ENCODE measurements around the gene KBTBD8.

The KBTBD8 gene, protein sequence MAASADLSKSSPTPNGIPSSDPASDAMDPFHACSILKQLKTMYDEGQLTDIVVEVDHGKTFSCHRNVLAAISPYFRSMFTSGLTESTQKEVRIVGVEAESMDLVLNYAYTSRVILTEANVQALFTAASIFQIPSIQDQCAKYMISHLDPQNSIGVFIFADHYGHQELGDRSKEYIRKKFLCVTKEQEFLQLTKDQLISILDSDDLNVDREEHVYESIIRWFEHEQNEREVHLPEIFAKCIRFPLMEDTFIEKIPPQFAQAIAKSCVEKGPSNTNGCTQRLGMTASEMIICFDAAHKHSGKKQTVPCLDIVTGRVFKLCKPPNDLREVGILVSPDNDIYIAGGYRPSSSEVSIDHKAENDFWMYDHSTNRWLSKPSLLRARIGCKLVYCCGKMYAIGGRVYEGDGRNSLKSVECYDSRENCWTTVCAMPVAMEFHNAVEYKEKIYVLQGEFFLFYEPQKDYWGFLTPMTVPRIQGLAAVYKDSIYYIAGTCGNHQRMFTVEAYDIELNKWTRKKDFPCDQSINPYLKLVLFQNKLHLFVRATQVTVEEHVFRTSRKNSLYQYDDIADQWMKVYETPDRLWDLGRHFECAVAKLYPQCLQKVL

DNA sequence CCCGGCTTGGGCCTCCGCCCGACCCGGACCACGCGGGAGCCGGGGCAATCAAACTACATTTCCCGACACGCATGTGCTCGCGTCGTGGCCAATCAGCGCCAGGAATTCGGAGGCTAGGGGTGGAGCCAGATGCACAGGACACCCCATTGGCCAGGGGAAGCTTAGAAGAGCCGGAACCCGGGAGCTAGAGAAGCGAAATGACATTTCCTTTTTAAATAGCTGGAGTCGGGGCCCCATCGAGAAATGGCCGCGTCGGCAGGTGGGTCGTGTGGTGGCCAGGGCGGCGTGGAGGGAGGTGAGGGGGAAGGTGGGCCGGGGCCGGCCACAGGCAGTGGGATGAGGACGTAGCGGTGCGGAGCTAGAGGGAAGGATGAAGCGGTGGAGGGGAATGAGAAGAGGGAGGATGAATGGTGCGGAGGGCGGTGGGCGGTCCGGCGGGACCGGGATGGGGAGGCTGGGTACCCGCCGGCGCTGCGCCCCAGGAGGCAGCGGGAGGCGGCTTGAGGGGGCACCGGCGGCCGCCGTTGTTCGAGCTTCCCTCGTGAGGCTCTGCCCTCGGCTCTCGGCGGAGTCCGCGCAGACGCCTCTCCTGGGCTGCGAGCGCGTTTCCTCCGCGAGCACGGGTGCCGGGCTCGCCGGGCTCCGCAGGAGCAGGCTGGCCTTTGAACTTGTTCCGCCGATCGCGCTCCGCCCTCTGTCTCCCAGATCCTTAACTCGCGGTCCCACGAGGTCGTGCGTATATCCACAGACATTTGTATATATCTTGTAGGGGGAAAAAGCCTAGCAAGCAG lies at the start of gene KBTBD8:
KBTBD8 (plus strand) TSS at position 195 of the 791 bp plus-strand sequence; CDS start at position 244, 49 bp downstream.
- peak within 1 kb of the TSS; percentile 79 for H3K4me3 ChIP-seq (ENCODE audit: low read length)
- DNase-seq (ENCODE audit: low read depth): peak; percentile 95
- TF ChIP-seq, protein P1, sequence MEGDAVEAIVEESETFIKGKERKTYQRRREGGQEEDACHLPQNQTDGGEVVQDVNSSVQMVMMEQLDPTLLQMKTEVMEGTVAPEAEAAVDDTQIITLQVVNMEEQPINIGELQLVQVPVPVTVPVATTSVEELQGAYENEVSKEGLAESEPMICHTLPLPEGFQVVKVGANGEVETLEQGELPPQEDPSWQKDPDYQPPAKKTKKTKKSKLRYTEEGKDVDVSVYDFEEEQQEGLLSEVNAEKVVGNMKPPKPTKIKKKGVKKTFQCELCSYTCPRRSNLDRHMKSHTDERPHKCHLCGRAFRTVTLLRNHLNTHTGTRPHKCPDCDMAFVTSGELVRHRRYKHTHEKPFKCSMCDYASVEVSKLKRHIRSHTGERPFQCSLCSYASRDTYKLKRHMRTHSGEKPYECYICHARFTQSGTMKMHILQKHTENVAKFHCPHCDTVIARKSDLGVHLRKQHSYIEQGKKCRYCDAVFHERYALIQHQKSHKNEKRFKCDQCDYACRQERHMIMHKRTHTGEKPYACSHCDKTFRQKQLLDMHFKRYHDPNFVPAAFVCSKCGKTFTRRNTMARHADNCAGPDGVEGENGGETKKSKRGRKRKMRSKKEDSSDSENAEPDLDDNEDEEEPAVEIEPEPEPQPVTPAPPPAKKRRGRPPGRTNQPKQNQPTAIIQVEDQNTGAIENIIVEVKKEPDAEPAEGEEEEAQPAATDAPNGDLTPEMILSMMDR (conservative IDR thresholded peaks at IDR 0.05; ENCODE audit: low read depth, low read length): no peak

DNA sequence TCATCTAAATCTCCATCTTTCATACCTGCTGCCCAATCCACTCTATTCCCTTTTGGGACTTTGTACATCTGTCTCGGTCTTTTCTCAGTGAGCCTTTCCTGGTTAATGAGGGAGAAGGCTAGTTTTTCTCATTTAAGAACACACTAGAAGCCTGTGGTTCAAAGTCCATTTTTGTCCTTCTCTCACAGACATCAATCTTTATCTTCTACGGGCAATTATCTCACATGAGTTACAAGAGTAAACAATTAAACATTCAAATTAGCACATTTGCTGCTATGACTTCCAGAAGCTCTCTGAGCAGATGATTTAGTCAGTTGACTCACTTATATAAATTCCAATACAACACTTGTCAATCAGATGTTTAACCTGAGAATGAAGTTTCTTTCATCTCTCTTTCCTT lies 49.3 kb upstream of the KBTBD8 start:
- TF ChIP-seq, protein P1 (conservative IDR thresholded peaks at IDR 0.05; ENCODE audit: low read depth, low read length): no peak
- no peak overlapping the region for H3K4me3 ChIP-seq (ENCODE audit: low read length)
- no peak for DNase-seq (ENCODE audit: low read depth)

DNA sequence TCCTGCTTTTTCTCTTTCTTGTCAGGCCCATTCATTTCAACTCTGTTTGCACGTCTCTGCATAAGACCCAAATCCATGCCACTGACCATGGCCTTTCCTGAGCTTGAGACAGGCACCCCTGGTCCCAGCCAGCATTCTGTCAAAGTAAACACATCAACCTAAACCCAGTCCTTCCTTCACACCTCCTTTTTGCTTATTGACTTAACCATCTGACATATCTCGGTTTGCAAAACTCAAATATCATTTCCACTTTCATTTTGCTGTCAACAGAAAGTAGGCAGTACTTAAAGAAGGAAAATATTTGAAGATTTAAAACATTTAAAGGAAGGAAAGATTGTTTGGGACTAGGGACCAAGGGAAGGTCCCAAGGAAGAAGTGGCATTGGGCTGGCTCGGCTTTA lies 48.2 kb upstream of the KBTBD8 start:
- H3K4me3 ChIP-seq (ENCODE audit: low read length): no peak overlapping the region
- TF ChIP-seq, protein P1 (conservative IDR thresholded peaks at IDR 0.05; ENCODE audit: low read depth, low read length): no peak
- no peak for DNase-seq (ENCODE audit: low read depth)

DNA sequence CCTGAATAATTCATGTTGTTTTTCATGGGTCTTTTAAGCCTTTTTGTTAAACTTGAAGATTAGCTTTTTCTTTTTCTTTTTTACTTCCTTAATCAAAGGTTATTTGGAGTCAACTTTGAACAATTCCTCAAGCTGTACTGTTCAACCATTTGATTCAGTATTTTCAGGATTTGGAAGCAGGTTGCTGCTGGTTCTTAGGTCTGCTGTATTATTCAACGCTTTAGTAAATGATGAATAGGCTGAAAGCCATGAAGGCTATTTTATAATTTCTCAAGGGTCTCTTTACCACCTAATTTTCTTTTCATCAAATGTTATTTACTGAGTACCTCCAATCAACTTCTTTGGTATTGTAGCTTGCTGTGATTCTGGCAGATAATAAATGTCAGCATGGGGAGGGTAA lies 45.8 kb upstream of the KBTBD8 start:
- TF ChIP-seq, protein P1 (conservative IDR thresholded peaks at IDR 0.05; ENCODE audit: low read depth, low read length): no peak
- no peak for DNase-seq (ENCODE audit: low read depth)
- H3K4me3 ChIP-seq (ENCODE audit: low read length): no peak overlapping the region

DNA sequence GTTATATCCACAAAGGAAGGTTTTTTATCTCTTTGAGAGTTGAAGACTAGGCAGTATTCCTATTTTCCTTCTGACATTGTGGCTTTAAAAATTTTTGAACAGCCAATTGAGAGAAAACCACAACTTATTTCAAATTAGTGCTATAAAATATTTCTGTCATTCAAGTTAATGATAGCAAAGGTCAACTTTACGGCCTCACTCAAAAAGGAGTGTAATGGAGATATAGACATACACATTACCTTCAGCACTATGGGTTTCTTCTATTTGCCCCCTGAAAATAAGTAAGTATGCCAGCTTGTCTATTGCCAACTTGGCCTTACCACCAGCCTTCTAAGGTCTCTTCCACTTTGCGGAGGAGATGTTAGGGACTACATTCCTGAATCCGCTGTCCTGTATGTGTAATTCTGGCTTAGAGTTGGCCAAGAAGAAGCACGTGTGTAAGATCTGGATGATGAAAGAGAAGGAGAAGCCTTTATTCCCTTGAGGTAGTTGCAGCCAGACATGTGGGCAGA lies 44.1 kb upstream of the KBTBD8 start:
- no peak for DNase-seq (ENCODE audit: low read depth)
- TF ChIP-seq, protein P1 (conservative IDR thresholded peaks at IDR 0.05; ENCODE audit: low read depth, low read length): no peak
- H3K4me3 ChIP-seq (ENCODE audit: low read length): no peak overlapping the region

DNA sequence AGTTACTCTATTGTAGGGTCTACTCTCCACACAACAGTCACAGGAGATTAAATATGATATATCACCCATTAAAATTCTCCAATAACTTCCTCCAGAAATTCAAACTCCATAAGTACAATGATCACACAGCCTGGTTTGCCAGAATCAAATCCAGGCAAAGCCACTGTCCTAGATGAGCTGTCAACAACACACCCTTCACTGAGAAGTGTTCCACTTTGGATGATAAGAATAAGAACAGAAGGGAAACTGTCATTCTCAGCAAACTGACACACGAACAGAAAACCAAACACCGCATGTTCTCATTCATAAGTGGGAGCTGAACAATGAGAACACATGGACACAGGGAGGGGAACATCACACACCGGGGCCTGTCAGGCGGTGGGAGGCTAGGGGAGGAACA lies 41.4 kb upstream of the KBTBD8 start:
- H3K4me3 ChIP-seq (ENCODE audit: low read length): no peak overlapping the region
- TF ChIP-seq, protein P1 (conservative IDR thresholded peaks at IDR 0.05; ENCODE audit: low read depth, low read length): no peak
- no peak for DNase-seq (ENCODE audit: low read depth)
